Endothelial cell of umbilical vein (primary cell): ENCODE measurements around the gene TP53RK. TPM values are rescaled to one million over a fixed set of nuclear protein-coding genes. Genes with fewer than 3 reads are reported as not detected.

ENCODE experiments used
- BruUV-seq: library from RNA; stranded (reverse); fragments of 400-500 nt; replicated peaks from 2 replicates; lab custom pipeline; 2021; lab: Mats Ljungman, UMichigan
- CTCF ChIA-PET: fragments of 300-600, 350-600 bp; sonication (Branson Sonifier 250); formaldehyde crosslinking; loops from one replicate; lab custom pipeline; 2021; ENCODE audit warnings: antibody characterized with exemption, inconsistent platforms; lab: Charles Lee
- POLR2A ChIA-PET: fragments of 300-600, 350-600 bp; sonication (Branson Sonifier 250); formaldehyde crosslinking; loops from one replicate; lab custom pipeline; 2021; ENCODE audit warnings: antibody characterized with exemption, inconsistent platforms; lab: Charles Lee
- DNase-seq: peaks from one replicate; pipeline ENCODE4 v3.0.0-alpha.2; 2011; ENCODE audit warnings: low read depth, low spot score
- FAIRE-seq: peaks from 2 replicates; lab custom pipeline; 2011; peaks lifted over from hg19 to GRCh38; lab: Jason Lieb, UNC
- H2AFZ ChIP-seq: 2 replicates; pipeline ENCODE4 v1.6.0; 2012; ENCODE audit warnings: low read depth, low read length, control low read depth, inconsistent platforms
- H3K27ac ChIP-seq: 2 replicates; pipeline ENCODE4 v1.5.1; 2011; ENCODE audit warnings: low read depth, mild to moderate bottlenecking, control low read depth, low read length, moderate library complexity; ENCODE audit not compliant: insufficient read depth
- H3K27me3 ChIP-seq, 2 experiments: 2 replicates each; pipeline versions ENCODE4 v1.6.0 to v1.6.1; 2011; ENCODE audit warnings: low read length in 2 of 2, mixed read lengths in 1 of 2; ENCODE audit not compliant: control insufficient read depth in 2 of 2, insufficient read depth in 2 of 2
- H3K36me3 ChIP-seq, 2 experiments: 2 replicates in 1 of 2; 3 replicates in 1 of 2; pipeline ENCODE4 v1.5.1; 2011; ENCODE audit warnings: low read length in 2 of 2, mild to moderate bottlenecking in 1 of 2, moderate library complexity in 1 of 2; ENCODE audit not compliant: control insufficient read depth in 2 of 2, insufficient read depth in 2 of 2; ENCODE audit errors: extremely low read depth in 1 of 2
- H3K4me1 ChIP-seq: 3 replicates; pipeline ENCODE4 v1.5.1; 2011; ENCODE audit warnings: mild to moderate bottlenecking, low read length; ENCODE audit not compliant: control insufficient read depth, insufficient read depth; ENCODE audit errors: extremely low read depth
- H3K4me2 ChIP-seq: 2 replicates; pipeline ENCODE4 v1.6.1; 2011; ENCODE audit warnings: low read length, control low read depth, mixed read lengths; ENCODE audit not compliant: insufficient read depth
- H3K4me3 ChIP-seq, 3 experiments: fragments of 200-600 bp in 1 of 3; sonication (generic), shearing (Covaris generic) in 1 of 3; replicated peaks in 1 of 3; 2 replicates each; pipeline ENCODE4 v1.5.1; 2011 to 2016; ENCODE audit warnings: control low read depth in 3 of 3, low read length in 3 of 3, mild to moderate bottlenecking in 2 of 3, inconsistent platforms in 1 of 3, low read depth in 1 of 3, moderate library complexity in 1 of 3; ENCODE audit not compliant: insufficient read depth in 1 of 3
- H3K79me2 ChIP-seq: 2 replicates; pipeline ENCODE4 v1.6.0; 2012; ENCODE audit warnings: low read length, inconsistent platforms; ENCODE audit not compliant: control insufficient read depth, insufficient read depth
- H3K9ac ChIP-seq: replicated peaks from 2 replicates; pipeline ENCODE3; 2011; ENCODE audit warnings: low read length, control low read depth; ENCODE audit not compliant: insufficient read depth; ENCODE audit errors: extremely low read depth
- H3K9me1 ChIP-seq: replicated peaks from 3 replicates; pipeline ENCODE4 v1.6.0; 2011; ENCODE audit warnings: mild to moderate bottlenecking, low read length; ENCODE audit not compliant: control insufficient read depth, insufficient read depth; ENCODE audit errors: extremely low read depth
- H3K9me3 ChIP-seq: replicated peaks from 2 replicates; pipeline ENCODE4 v1.5.1; 2012; ENCODE audit warnings: low read length, inconsistent platforms; ENCODE audit not compliant: control insufficient read depth, insufficient read depth
- H4K20me1 ChIP-seq: replicated peaks from 2 replicates; pipeline ENCODE3; 2011; ENCODE audit warnings: mild to moderate bottlenecking, low read length; ENCODE audit not compliant: control insufficient read depth, insufficient read depth; ENCODE audit errors: extremely low read depth
- EZH2 ChIP-seq: IDR thresholded peaks from 2 replicates; pipeline ENCODE4 v1.6.1; 2012; ENCODE audit warnings: borderline replicate concordance, low read depth, mild to moderate bottlenecking, moderate library complexity, low read length, inconsistent platforms; ENCODE audit not compliant: severe bottlenecking
- FOS ChIP-seq: IDR thresholded peaks from 2 replicates; pipeline ENCODE4 v1.6.1; 2011; ENCODE audit warnings: mild to moderate bottlenecking, low read length, moderate library complexity, borderline replicate concordance; ENCODE audit not compliant: insufficient read depth
- GATA2 ChIP-seq: IDR thresholded peaks from 2 replicates; pipeline ENCODE4 v1.7.0; 2011; ENCODE audit warnings: low read depth, mild to moderate bottlenecking, moderate library complexity, mixed read lengths, low read length; ENCODE audit not compliant: insufficient read length, insufficient read depth
- JUN ChIP-seq: IDR thresholded peaks from 2 replicates; pipeline ENCODE4 v1.6.1; 2011; ENCODE audit warnings: borderline replicate concordance, low read depth; ENCODE audit not compliant: insufficient read length, insufficient read depth
- MYC ChIP-seq: IDR thresholded peaks from one replicate; pipeline ENCODE4 v1.6.1; 2011; ENCODE audit warnings: mild to moderate bottlenecking, low read depth, low read length
- POLR2A ChIP-seq: IDR thresholded peaks from 2 replicates; pipeline ENCODE4 v1.6.1; 2012; ENCODE audit warnings: low read depth, mild to moderate bottlenecking, control low read depth, low read length
- POLR2AphosphoS5 ChIP-seq: IDR thresholded peaks from 2 replicates; pipeline ENCODE4 v1.6.1; 2012; ENCODE audit warnings: low read depth, mild to moderate bottlenecking, control low read depth, low read length, moderate library complexity; ENCODE audit not compliant: insufficient read depth
- dilution Hi-C: fragments of 300-500 bp; cut with MboI; formaldehyde crosslinking; loops from one replicate; pipeline ENCODE4 v1.15.0; 2019; ENCODE audit warnings: low sequenced_read_pairs; ENCODE audit not compliant: extremely low pct_ligation_motif_present
- intact Hi-C: fragments of 100-400 bp; cut with micrococcal nuclease; formaldehyde crosslinking; loops from one replicate; pipeline ENCODE4 v1.10.0; 2022
- polyA plus RNA-seq, 4 experiments: library from polyadenylated mRNA; depleted of rRNA in 3 of 4; stranded (reverse) in 3 of 4; unstranded in 1 of 4; fragments of >200 nt; gene quantifications; 2 replicates each; pipeline versions ENCODE4 v1.2.1 to v1.2.3, GENCODE V29; 2011 to 2012; ENCODE audit warnings: missing spikeins in 1 of 4
- total RNA-seq: library from RNA; stranded (reverse); gene quantifications from 2 replicates; pipeline ENCODE4 v1.2.3, GENCODE V29; 2021
- TF ChIP-seq, protein P1 (sequence below), 2 donors: IDR thresholded peaks; 1 replicate in 1 of 2; 2 replicates in 1 of 2; pipeline ENCODE4 v1.5.1; 2011; ENCODE audit warnings: low read length in 2 of 2, mild to moderate bottlenecking in 2 of 2, moderate library complexity in 2 of 2, control low read depth in 1 of 2, inconsistent platforms in 1 of 2, low read depth in 1 of 2; ENCODE audit not compliant: insufficient read depth in 1 of 2; ENCODE audit errors: extremely low read depth in 1 of 2
- TF ChIP-seq, protein P2 (sequence below): IDR thresholded peaks from 2 replicates; pipeline ENCODE4 v1.6.1; 2011; ENCODE audit not compliant: insufficient read depth, insufficient read length

Gene TP53RK
- total and polyA plus RNA-seq, 2 donors (not counting 3 experiments of a cell fraction or from before 2014, with no cell fraction given): 7.0 to 13.1 TPM

DNA sequence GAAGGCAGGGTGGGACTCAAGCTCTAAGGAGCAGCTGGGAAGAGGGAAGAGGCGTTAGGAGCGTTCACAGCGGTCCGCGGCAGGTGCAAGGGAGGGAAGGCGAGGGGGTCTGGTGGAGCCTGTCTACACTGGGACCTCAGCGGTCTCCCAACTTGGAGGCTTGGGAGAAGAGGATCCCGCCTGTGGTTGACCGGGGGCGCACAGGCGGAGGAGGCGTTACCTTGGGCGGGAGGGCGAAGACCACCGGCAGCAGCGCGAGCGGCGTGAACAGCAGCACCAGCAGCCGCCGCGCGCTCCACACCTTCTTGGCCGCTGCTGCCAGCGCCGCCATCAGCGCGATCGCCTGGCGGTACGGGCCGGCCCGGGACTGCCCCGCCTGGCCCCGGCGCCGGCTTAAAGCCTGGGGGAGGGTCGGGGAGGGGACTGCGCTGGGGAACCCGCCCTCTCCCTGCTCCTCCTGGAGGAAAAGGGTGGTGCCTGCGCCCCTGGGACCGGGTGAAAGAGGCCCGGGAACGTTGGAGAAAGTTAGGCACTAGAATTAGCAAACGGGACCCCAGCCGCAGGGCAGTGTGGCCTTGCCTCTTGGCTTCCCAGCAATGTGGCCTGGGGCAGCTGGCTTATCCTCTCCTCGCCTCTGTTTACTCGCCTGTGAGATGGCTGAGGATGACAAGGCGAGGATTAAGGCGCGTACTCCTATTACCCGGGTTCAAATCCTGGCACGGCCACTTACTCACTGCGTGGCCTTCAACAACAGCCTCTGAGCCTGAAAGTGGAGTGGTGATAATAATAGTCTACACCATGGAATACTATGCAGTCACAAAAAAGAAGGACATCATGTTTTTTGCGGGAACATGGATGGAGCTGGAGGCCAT is 37.9 kb downstream of the TP53RK start, which contains the start of gene SLC13A3:
SLC13A3 (minus strand) TSS at position 369 of the 872 bp plus-strand sequence; CDS start at position 331, 38 bp downstream.
- POLR2A ChIA-PET: no interaction called here
- BruUV-seq: no TSS peak

More for the DNA sequence above, 37.9 kb downstream of the TP53RK start, which contains the start of gene SLC13A3:
- Histone ChIP-seq H3K4me1 (no peaks in the 10 kb centered on the region), H3K27me3 (peaks cover 3 to 16% of the 10 kb centered on the region in 2 experiments), H3K9me3 (no peaks in the 10 kb centered on the region), H3K27ac (no peak within 1 kb of the TSS), H3K4me3 (no peak within 1 kb of the TSS), H3K79me2 (no peaks in the 10 kb centered on the region), H3K9me1 (no peaks in the 10 kb centered on the region), H4K20me1 (no peaks in the 10 kb centered on the region), H3K4me2 (no peak within 1 kb of the TSS), H3K36me3 (no peaks in the 10 kb centered on the region), H3K9ac (no peak within 1 kb of the TSS), H2AFZ (no peak within 1 kb of the TSS)
- intact Hi-C loops (no loop called here), dilution Hi-C loops (no loop called here)
- FAIRE-seq (no peak), DNase-seq (no peak)
- CTCF ChIA-PET: no interaction called here
- TF ChIP-seq GATA2 (no peak), JUN (no peak), FOS (no peak), EZH2 (no peak), POLR2AphosphoS5 (no peak), POLR2A (no peak), MYC (no peak)
- TF ChIP-seq, protein P1, sequence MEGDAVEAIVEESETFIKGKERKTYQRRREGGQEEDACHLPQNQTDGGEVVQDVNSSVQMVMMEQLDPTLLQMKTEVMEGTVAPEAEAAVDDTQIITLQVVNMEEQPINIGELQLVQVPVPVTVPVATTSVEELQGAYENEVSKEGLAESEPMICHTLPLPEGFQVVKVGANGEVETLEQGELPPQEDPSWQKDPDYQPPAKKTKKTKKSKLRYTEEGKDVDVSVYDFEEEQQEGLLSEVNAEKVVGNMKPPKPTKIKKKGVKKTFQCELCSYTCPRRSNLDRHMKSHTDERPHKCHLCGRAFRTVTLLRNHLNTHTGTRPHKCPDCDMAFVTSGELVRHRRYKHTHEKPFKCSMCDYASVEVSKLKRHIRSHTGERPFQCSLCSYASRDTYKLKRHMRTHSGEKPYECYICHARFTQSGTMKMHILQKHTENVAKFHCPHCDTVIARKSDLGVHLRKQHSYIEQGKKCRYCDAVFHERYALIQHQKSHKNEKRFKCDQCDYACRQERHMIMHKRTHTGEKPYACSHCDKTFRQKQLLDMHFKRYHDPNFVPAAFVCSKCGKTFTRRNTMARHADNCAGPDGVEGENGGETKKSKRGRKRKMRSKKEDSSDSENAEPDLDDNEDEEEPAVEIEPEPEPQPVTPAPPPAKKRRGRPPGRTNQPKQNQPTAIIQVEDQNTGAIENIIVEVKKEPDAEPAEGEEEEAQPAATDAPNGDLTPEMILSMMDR (IDR thresholded peaks at IDR 0.05; ENCODE audit: extremely low read depth in 1 of 2, insufficient read depth in 1 of 2, low read depth in 1 of 2, low read length in 2 of 2): no peak
- TF ChIP-seq, protein P2, sequence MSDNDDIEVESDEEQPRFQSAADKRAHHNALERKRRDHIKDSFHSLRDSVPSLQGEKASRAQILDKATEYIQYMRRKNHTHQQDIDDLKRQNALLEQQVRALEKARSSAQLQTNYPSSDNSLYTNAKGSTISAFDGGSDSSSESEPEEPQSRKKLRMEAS: no peak
